ENCODE results near the gene MYLK4. TPM values are rescaled to one million over a fixed set of nuclear protein-coding genes. Genes with fewer than 3 reads are reported as not detected.

MYLK4 gene
- total RNA-seq, 2 donors from 2014 or later = 0.45 to 1.7 TPM

DNA sequence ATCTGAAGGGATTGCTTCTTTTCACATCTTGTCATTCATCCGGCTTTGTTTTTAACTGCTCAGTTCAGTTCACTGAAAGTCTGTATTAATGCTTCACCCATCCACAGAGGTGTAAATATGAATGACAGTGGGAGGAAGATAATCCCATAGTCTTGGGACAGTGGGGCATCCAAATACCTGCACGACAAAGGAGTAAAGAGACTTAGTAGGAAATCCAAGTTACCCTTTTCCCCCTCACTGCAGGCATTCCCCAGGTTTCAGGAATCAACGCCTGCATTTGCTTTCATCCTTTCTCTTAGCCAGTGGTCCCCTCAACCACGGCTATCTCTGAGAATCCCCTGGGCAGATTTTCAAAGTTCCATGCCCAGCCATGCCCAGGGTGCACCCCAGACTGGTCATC is 110.2 kb downstream of the MYLK4 start:
- peaks cover 97% of the 10 kb centered on the region for H3K27me3 Mint-ChIP-seq
- DNase-seq (no peak), ATAC-seq (no peak)
- H3K4me3 Mint-ChIP-seq = no peak overlapping the region
- H3K36me3 Mint-ChIP-seq (ENCODE audit: low read depth) = peaks cover 12% of the 10 kb centered on the region
- peaks cover 5% of the 10 kb centered on the region for H3K4me1 Mint-ChIP-seq
- no peak overlapping the region for H3K27ac Mint-ChIP-seq
- no peaks in the 10 kb centered on the region for H3K9me3 ChIP-seq (ENCODE audit: control insufficient read depth, low read length, poor library complexity, severe bottlenecking)

- DNase-seq (no peak), ATAC-seq (no peak)
- H3K36me3 Mint-ChIP-seq (ENCODE audit: low read depth) = peaks cover 12% of the 10 kb centered on the region
- no peak overlapping the region for H3K27ac Mint-ChIP-seq
- no peaks in the 10 kb centered on the region for H3K9me3 ChIP-seq (ENCODE audit: control insufficient read depth, low read length, poor library complexity, severe bottlenecking)
- H3K4me1 Mint-ChIP-seq = peaks cover 5% of the 10 kb centered on the region
- peaks cover 92% of the 10 kb centered on the region for H3K27me3 Mint-ChIP-seq
- no peak overlapping the region for H3K4me3 Mint-ChIP-seq
Observed at GRCh38 chr6:2639896-2640295, 110.8 kb downstream of the MYLK4 start.

DNA sequence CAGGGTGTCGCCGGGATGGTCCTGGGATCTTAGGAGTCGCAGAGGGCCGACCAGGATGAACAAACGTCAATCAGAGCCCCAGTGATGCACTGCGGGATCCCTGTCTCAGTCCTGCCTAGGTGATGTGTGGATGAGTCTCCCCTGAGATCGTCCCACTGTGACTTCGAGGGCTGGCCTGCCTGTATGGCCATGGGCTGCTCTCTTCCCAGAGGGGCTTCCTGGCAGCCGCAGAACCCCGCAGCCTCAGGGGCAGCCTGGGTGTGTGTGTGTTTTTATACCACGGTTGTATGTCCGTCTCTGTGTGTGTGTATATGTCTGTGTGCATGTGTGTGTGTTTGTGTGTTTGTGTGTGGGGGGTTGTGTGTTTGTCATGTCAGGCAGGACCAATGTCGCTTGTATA is 111.6 kb downstream of the MYLK4 start:
- peaks cover 10% of the 10 kb centered on the region for H3K4me1 Mint-ChIP-seq
- no peak overlapping the region for H3K4me3 Mint-ChIP-seq
- H3K27me3 Mint-ChIP-seq = peaks cover 85% of the 10 kb centered on the region
- DNase-seq (no peak), ATAC-seq (no peak)
- no peaks in the 10 kb centered on the region for H3K9me3 ChIP-seq (ENCODE audit: control insufficient read depth, low read length, poor library complexity, severe bottlenecking)
- H3K27ac Mint-ChIP-seq = no peak overlapping the region
- peaks cover 12% of the 10 kb centered on the region for H3K36me3 Mint-ChIP-seq (ENCODE audit: low read depth)

GRCh38 chr6:2636672-2637071 is 114.0 kb downstream of the MYLK4 start:
- ATAC-seq (no peak), DNase-seq (no peak)
- Mint-ChIP-seq H3K27me3 (peaks cover 60% of the 10 kb centered on the region), H3K4me3 (peak overlapping the region; percentile 36), H3K4me1 (peaks cover 10% of the 10 kb centered on the region), H3K36me3 (ENCODE audit: low read depth) (peaks cover 12% of the 10 kb centered on the region), H3K27ac (no peak overlapping the region)
- H3K9me3 ChIP-seq (ENCODE audit: control insufficient read depth, low read length, poor library complexity, severe bottlenecking) = no peaks in the 10 kb centered on the region

- ATAC-seq (no peak), DNase-seq (no peak)
- peaks cover 53% of the 10 kb centered on the region for H3K27me3 Mint-ChIP-seq
- H3K9me3 ChIP-seq (ENCODE audit: control insufficient read depth, low read length, poor library complexity, severe bottlenecking) = no peaks in the 10 kb centered on the region
- H3K4me3 Mint-ChIP-seq = no peak overlapping the region
- H3K27ac Mint-ChIP-seq = no peak overlapping the region
- H3K36me3 Mint-ChIP-seq (ENCODE audit: low read depth) = peaks cover 7% of the 10 kb centered on the region
- H3K4me1 Mint-ChIP-seq = peaks cover 5% of the 10 kb centered on the region
Observed at GRCh38 chr6:2635911-2636310, 114.8 kb downstream of the MYLK4 start.

DNA sequence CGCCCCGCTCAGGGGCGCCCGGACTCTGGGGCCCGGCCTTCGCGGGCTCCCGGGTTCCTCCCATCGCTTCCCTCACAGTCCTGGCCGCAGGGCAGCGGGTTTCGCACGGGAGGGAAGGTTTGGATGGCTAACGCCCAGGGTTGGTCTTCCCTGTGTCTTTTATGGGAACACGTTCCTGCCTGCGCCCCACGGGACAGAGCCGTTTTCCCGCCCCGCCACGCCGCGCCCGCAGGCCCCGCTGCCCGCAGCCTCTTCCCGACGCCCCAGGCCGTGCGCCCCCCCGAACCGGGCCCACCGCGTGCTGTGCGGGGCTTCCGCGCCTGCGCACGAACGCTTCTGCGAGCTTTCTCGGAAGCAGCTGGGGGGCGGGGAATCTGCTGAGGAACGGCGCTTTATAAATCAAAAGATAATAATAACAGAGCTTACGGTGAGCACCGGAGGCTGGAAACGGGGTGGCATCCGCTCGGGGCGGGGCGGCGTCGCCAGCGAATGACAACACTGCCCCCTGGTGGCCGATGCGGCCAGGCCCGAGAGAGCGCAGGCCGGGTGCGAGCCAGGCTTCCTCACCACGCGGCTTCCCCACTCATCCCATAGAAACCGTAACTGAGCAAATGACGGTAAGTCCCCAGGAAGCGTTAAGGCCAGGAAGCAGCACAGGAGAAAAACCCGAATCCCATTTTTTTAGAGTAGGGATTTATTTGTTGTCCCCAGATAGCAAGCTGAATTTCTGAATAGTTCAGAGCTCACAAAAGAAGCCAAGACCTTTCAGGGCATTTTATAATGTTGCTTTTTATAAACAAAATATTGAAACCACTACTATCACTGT is 116.4 kb downstream of the MYLK4 start:
- Mint-ChIP-seq H3K27me3 (peaks cover 37% of the 10 kb centered on the region), H3K27ac (peak overlapping the region; percentile 11), H3K36me3 (ENCODE audit: low read depth) (peaks cover 6% of the 10 kb centered on the region), H3K4me3 (peak overlapping the region; percentile 84), H3K4me1 (peaks cover 5% of the 10 kb centered on the region)
- DNase-seq (peak; percentile 58 to 82 (median 73)), ATAC-seq (peak; percentile 98)
- H3K9me3 ChIP-seq (ENCODE audit: control insufficient read depth, low read length, poor library complexity, severe bottlenecking) = no peaks in the 10 kb centered on the region

DNA sequence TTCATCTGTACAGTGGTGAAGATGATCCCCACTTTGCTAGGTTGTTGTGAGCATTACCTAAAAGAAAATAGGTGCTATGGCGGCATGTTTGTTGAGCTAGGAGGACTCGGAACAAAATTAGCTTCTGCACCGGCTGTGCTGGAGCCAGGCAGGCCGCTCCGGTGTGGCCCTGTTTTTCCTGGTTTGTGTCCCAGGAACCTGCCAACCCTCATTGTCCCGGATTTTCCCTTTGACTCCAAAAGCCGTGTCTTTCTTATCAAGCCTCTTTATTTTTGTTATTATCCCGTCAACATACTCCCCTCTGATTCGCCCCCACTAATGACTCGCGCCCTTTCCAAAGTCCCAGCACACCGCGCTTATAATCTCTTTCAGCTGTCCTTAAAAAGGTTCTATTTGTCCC is 117.0 kb downstream of the MYLK4 start:
- no peak for DNase-seq
- no peaks in the 10 kb centered on the region for H3K9me3 ChIP-seq (ENCODE audit: control insufficient read depth, low read length, poor library complexity, severe bottlenecking)
- no peak overlapping the region for H3K27ac Mint-ChIP-seq
- peaks cover 31% of the 10 kb centered on the region for H3K27me3 Mint-ChIP-seq
- H3K4me3 Mint-ChIP-seq = peak overlapping the region; percentile 68
- peaks cover 4% of the 10 kb centered on the region for H3K36me3 Mint-ChIP-seq (ENCODE audit: low read depth)
- ATAC-seq = no peak
- H3K4me1 Mint-ChIP-seq = peaks cover 5% of the 10 kb centered on the region

GRCh38 chr6:2632976-2633584 is 117.6 kb downstream of the MYLK4 start:
- no peaks in the 10 kb centered on the region for H3K9me3 ChIP-seq (ENCODE audit: control insufficient read depth, low read length, poor library complexity, severe bottlenecking)
- no peak overlapping the region for H3K27ac Mint-ChIP-seq
- DNase-seq (no peak), ATAC-seq (no peak)
- peaks cover 5% of the 10 kb centered on the region for H3K4me1 Mint-ChIP-seq
- H3K4me3 Mint-ChIP-seq = no peak overlapping the region
- H3K27me3 Mint-ChIP-seq = peaks cover 30% of the 10 kb centered on the region
- H3K36me3 Mint-ChIP-seq (ENCODE audit: low read depth) = no peaks in the 10 kb centered on the region

DNA sequence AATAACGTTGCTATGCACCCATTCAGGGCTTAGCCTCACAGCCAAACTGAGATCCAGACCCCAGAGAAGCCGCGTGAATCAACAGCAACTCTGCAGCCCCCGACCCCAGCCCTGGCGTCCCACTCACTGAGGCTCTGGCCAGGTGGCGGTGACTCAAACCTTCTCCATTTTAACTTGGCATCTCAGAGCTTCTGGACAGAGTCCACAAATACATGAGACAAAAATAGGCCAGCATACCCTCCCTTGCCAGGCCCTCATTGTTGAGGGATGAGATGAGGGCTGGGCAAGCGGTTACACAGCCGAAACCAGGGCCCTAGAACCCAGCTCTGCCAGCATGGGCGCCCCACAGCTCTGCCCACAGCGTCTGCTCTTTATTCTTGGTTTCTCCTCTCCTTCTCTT is 118.4 kb downstream of the MYLK4 start:
- Mint-ChIP-seq H3K27me3 (peaks cover 30% of the 10 kb centered on the region), H3K36me3 (ENCODE audit: low read depth) (no peaks in the 10 kb centered on the region), H3K4me3 (no peak overlapping the region)

GRCh38 chr6:2630891-2631571 is 119.7 kb downstream of the MYLK4 start:
- H3K27me3 Mint-ChIP-seq = peaks cover 22% of the 10 kb centered on the region
- no peaks in the 10 kb centered on the region for H3K9me3 ChIP-seq (ENCODE audit: control insufficient read depth, low read length, poor library complexity, severe bottlenecking)
- H3K27ac Mint-ChIP-seq = no peak overlapping the region
- ATAC-seq (no peak), DNase-seq (no peak)
- no peak overlapping the region for H3K4me3 Mint-ChIP-seq
- no peaks in the 10 kb centered on the region for H3K36me3 Mint-ChIP-seq (ENCODE audit: low read depth)
- H3K4me1 Mint-ChIP-seq = peaks cover 5% of the 10 kb centered on the region

More for the DNA sequence above, 118.4 kb downstream of the MYLK4 start:
- Mint-ChIP-seq H3K4me1 (peaks cover 5% of the 10 kb centered on the region), H3K27ac (no peak overlapping the region)
- ATAC-seq (no peak), DNase-seq (no peak)
- H3K9me3 ChIP-seq (ENCODE audit: control insufficient read depth, low read length, poor library complexity, severe bottlenecking) = no peaks in the 10 kb centered on the region

DNA sequence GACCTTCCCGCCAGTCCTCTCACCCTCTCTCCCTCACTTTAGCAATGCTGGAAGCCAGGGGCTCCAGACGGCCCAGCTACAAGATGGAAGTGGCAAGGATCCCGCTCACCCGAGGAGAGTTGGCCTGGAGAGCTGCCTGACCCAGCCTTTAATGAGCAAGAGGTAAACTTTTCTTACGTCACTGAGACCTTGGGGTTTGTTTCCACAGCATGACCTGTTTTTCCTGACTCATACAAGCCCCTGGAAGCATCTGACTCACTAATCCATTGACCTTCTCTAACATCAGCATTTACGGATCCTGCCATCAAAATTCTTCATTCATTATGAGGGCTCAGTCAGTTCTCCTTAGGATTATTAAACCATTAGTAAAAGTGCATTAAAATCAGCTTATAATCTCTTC is 120.4 kb downstream of the MYLK4 start:
- Mint-ChIP-seq H3K4me3 (no peak overlapping the region), H3K4me1 (peaks cover 5% of the 10 kb centered on the region), H3K27ac (no peak overlapping the region), H3K36me3 (ENCODE audit: low read depth) (no peaks in the 10 kb centered on the region), H3K27me3 (peaks cover 17% of the 10 kb centered on the region)
- ATAC-seq (no peak), DNase-seq (no peak)
- H3K9me3 ChIP-seq (ENCODE audit: control insufficient read depth, low read length, poor library complexity, severe bottlenecking) = no peaks in the 10 kb centered on the region

DNA sequence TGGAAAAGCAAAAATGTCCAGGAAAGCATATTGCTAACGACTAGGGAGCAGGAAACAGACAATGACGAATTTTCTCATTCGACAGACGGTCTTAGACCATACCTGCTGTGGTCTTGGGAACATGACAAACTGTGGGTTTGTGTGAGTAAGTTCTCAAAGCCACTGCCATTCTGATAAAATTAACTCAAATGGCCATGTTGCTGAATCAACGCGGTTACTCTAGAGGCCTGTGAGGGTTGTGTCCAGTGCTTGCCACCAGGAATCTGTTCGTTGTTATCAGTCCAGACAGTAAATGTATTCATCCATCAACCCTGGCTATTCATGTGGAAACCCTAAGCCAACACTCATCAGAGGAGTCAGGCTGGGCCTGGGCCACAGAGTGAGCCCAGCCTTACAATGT is 124.3 kb downstream of the MYLK4 start:
- H3K27ac Mint-ChIP-seq = no peak overlapping the region
- no peak for ATAC-seq

GRCh38 chr6:2625581-2625980 is 125.1 kb downstream of the MYLK4 start:
- Mint-ChIP-seq H3K27ac (no peak overlapping the region), H3K4me1 (no peaks in the 10 kb centered on the region), H3K36me3 (ENCODE audit: low read depth) (no peaks in the 10 kb centered on the region), H3K27me3 (peaks cover 46% of the 10 kb centered on the region), H3K4me3 (no peak overlapping the region)
- DNase-seq (no peak), ATAC-seq (no peak)
- H3K9me3 ChIP-seq (ENCODE audit: control insufficient read depth, low read length, poor library complexity, severe bottlenecking) = no peaks in the 10 kb centered on the region

More for the DNA sequence above, 124.3 kb downstream of the MYLK4 start:
- Mint-ChIP-seq H3K27me3 (peaks cover 45% of the 10 kb centered on the region), H3K36me3 (ENCODE audit: low read depth) (no peaks in the 10 kb centered on the region), H3K4me3 (no peak overlapping the region), H3K4me1 (no peaks in the 10 kb centered on the region)
- no peaks in the 10 kb centered on the region for H3K9me3 ChIP-seq (ENCODE audit: control insufficient read depth, low read length, poor library complexity, severe bottlenecking)
- no peak for DNase-seq
